Stimulated activated CD4-positive, alpha-beta T cell treated with anti-CD3 and anti-CD28 coated beads, Interleukin-15, amount 100 ng/mL, for 24 hours (primary cell): ENCODE measurements around the gene NDUFC1.
A peak's percentile ranks its signal among the peaks of the same experiment; 100 is the strongest.
"Not testable (repeated sequence)": the region's sequence is repeated elsewhere in the genome, so short reads cannot be mapped to it uniquely, and the experiment has no call there.

Experiments used
- DNase-seq: peaks from one replicate; pipeline ENCODE4 v3.0.0-alpha.2; 2020

NDUFC1 gene

GRCh38 chr4:139301821-139302611 lies at the start of gene NDUFC1:
Gene NDUFC1 (minus strand): TSS chr4:139302477. CDS start chr4:139295798, 6,679 bp downstream.
- peak; percentile 79 for DNase-seq

GRCh38 chr4:139337612-139338011 lies 35.3 kb upstream of the NDUFC1 start:
- no peak for DNase-seq

- DNase-seq = no peak
Measured at GRCh38 chr4:139333046-139333445, 30.8 kb upstream of the NDUFC1 start.

- no peak for DNase-seq
Measured at GRCh38 chr4:139331185-139331584, 28.9 kb upstream of the NDUFC1 start.

GRCh38 chr4:139330283-139330682 lies 28.0 kb upstream of the NDUFC1 start:
- no peak for DNase-seq

GRCh38 chr4:139329665-139330200 lies 27.5 kb upstream of the NDUFC1 start:
- DNase-seq = no peak

- no peak for DNase-seq
Measured at GRCh38 chr4:139324620-139325019, 22.3 kb upstream of the NDUFC1 start.

GRCh38 chr4:139322541-139322940 lies 20.3 kb upstream of the NDUFC1 start:
- not testable (repeated sequence) for DNase-seq

GRCh38 chr4:139322070-139322469 lies 19.8 kb upstream of the NDUFC1 start:
- not testable (repeated sequence) for DNase-seq

GRCh38 chr4:139319571-139319970 lies 17.3 kb upstream of the NDUFC1 start:
- DNase-seq = no peak

GRCh38 chr4:139317635-139318034 lies 15.4 kb upstream of the NDUFC1 start:
- no peak for DNase-seq

GRCh38 chr4:139316733-139317132 lies 14.5 kb upstream of the NDUFC1 start:
- DNase-seq = no peak

GRCh38 chr4:139315221-139315675 lies 13.0 kb upstream of the NDUFC1 start:
- DNase-seq = no peak

- no peak for DNase-seq
Measured at GRCh38 chr4:139314047-139314800, 11.9 kb upstream of the NDUFC1 start.

- DNase-seq = not testable (repeated sequence)
Measured at GRCh38 chr4:139313414-139313813, 11.1 kb upstream of the NDUFC1 start.

- no peak for DNase-seq
Measured at GRCh38 chr4:139312552-139313332, 10.5 kb upstream of the NDUFC1 start.

- no peak for DNase-seq
Measured at GRCh38 chr4:139311909-139312308, 9.6 kb upstream of the NDUFC1 start.

- DNase-seq = no peak
Measured at GRCh38 chr4:139304920-139305319, 2.6 kb upstream of the NDUFC1 start.

- peak; percentile 98 for DNase-seq
Measured at GRCh38 chr4:139301113-139301820, 1.0 kb downstream of the NDUFC1 start, which contains the start of gene NAA15. Gene NAA15 (plus strand): TSS chr4:139301505. CDS start chr4:139301778, 273 bp downstream.

- peak; percentile 35 for DNase-seq
Measured at GRCh38 chr4:139300431-139301112, 1.7 kb downstream of the NDUFC1 start.

GRCh38 chr4:139299536-139299935 lies 2.7 kb downstream of the NDUFC1 start:
- no peak for DNase-seq
